GM23338 (cell line): ENCODE results near the gene LCMT1. TPM values are rescaled to one million over a fixed set of nuclear protein-coding genes. Genes with fewer than 3 reads are reported as not detected.

Source experiments
- ATAC-seq: fragments of 200-7000 bp; cut with Tn5 transposase; 3 replicates; pipeline ENCODE4 v1.9.1; 2020
- DNase-seq: peaks from one replicate; pipeline ENCODE4 v3.0.0-alpha.2; 2015; ENCODE audit warnings: low spot score
- H2AFZ ChIP-seq: fragments of 200-600 bp; sonication (generic); 2 replicates; pipeline ENCODE4 v1.8.0; 2016; ENCODE audit warnings: antibody characterized with exemption, mild to moderate bottlenecking, moderate library complexity
- H3F3A ChIP-seq: fragments of 200-600 bp; sonication (generic); replicated peaks from 2 replicates; pipeline ENCODE4 v1.8.0; 2017; ENCODE audit warnings: antibody characterized with exemption, mixed run types, low read depth
- H3K27ac ChIP-seq: fragments of 200-600 bp; sonication (generic); 2 replicates; pipeline ENCODE4 v1.6.1; 2016; ENCODE audit warnings: low read depth
- H3K27me3 ChIP-seq: fragments of 200-600 bp; sonication (generic); 2 replicates; pipeline ENCODE4 v1.8.0; 2016; ENCODE audit warnings: mild to moderate bottlenecking, mixed run types, moderate library complexity; ENCODE audit not compliant: insufficient read depth
- H3K36me3 ChIP-seq: fragments of 200-600 bp; sonication (generic); 2 replicates; pipeline ENCODE4 v1.8.0; 2016; ENCODE audit warnings: mild to moderate bottlenecking; ENCODE audit not compliant: insufficient read depth
- H3K4me1 ChIP-seq: fragments of 200-600 bp; sonication (generic); 2 replicates; pipeline ENCODE4 v1.8.0; 2016; ENCODE audit warnings: mild to moderate bottlenecking, moderate library complexity; ENCODE audit not compliant: insufficient read depth
- H3K4me2 ChIP-seq: fragments of 200-600 bp; sonication (generic); 2 replicates; pipeline ENCODE4 v1.7.1; 2017; ENCODE audit warnings: mixed run types
- H3K4me3 ChIP-seq: fragments of 200-600 bp; sonication (generic); 2 replicates; pipeline ENCODE4 v1.6.1; 2016; ENCODE audit warnings: mixed run types
- H3K79me2 ChIP-seq: fragments of 200-600 bp; sonication (generic); replicated peaks from 2 replicates; pipeline ENCODE4 v1.8.0; 2017; ENCODE audit warnings: mild to moderate bottlenecking; ENCODE audit not compliant: insufficient read depth
- H3K9me2 ChIP-seq: fragments of 200-600 bp; sonication (generic); 2 replicates; pipeline ENCODE4 v1.8.0; 2017; ENCODE audit not compliant: insufficient read depth
- H4K20me1 ChIP-seq: fragments of 200-600 bp; sonication (generic); replicated peaks from 2 replicates; pipeline ENCODE4 v1.8.0; 2017; ENCODE audit warnings: mild to moderate bottlenecking; ENCODE audit not compliant: insufficient read depth
- H3K27ac Mint-ChIP-seq: 2 replicates; pipeline ENCODE4 v1.8.0; 2020; ENCODE audit warnings: inconsistent platforms, mild to moderate bottlenecking, moderate library complexity, mixed read lengths
- H3K27me3 Mint-ChIP-seq: 3 replicates; pipeline ENCODE4 v1.8.0; 2022; ENCODE audit warnings: low read depth, mild to moderate bottlenecking, moderate library complexity, mixed read lengths, inconsistent platforms; ENCODE audit not compliant: insufficient read depth, poor library complexity
- H3K36me3 Mint-ChIP-seq: 3 replicates; pipeline ENCODE4 v1.8.0; 2021; ENCODE audit warnings: low read depth, mild to moderate bottlenecking, inconsistent platforms, moderate library complexity, mixed read lengths
- H3K4me1 Mint-ChIP-seq: 3 replicates; pipeline ENCODE4 v1.8.0; 2020; ENCODE audit warnings: mild to moderate bottlenecking, inconsistent platforms, mixed read lengths
- H3K4me3 Mint-ChIP-seq: 3 replicates; pipeline ENCODE4 v1.8.0; 2021; ENCODE audit warnings: moderate library complexity, mild to moderate bottlenecking, inconsistent platforms, mixed read lengths
- H3K9me3 Mint-ChIP-seq: 3 replicates; pipeline ENCODE4 v1.8.0; 2020; ENCODE audit warnings: moderate library complexity, mild to moderate bottlenecking, inconsistent platforms, mixed read lengths
- CREB1 ChIP-seq: fragments of 250-450 bp; sonication (Bioruptor Pico); IDR thresholded peaks from 2 replicates; pipeline ENCODE4 v1.5.0; 2020; ENCODE audit warnings: low read depth, mild to moderate bottlenecking, moderate library complexity
- CTCF ChIP-seq, 2 experiments: fragments of 200-600 bp in 1 of 2; sonication (generic) in 1 of 2; conservative IDR thresholded peaks; 2 replicates each; pipeline versions ENCODE4 v1.5.1 to v1.6.1; 2016 to 2017; ENCODE audit warnings: antibody characterized with exemption in 2 of 2, low read depth in 2 of 2, mild to moderate bottlenecking in 2 of 2, moderate library complexity in 1 of 2
- EZH2 ChIP-seq: fragments of 200-600 bp; sonication (generic); IDR thresholded peaks from one replicate; pipeline ENCODE4 v1.8.0; 2017; ENCODE audit warnings: antibody characterized with exemption, mild to moderate bottlenecking, low read depth; ENCODE audit not compliant: unreplicated experiment
- EZH2phosphoT487 ChIP-seq: fragments of 200-600 bp; sonication (generic); IDR thresholded peaks from one replicate; pipeline ENCODE4 v1.8.1; 2018; ENCODE audit warnings: antibody characterized with exemption; ENCODE audit not compliant: unreplicated experiment
- JUNB ChIP-seq: IDR thresholded peaks from one replicate; pipeline ENCODE4 v1.6.1; 2016; ENCODE audit warnings: antibody characterized with exemption; ENCODE audit not compliant: unreplicated experiment
- NANOG ChIP-seq: IDR thresholded peaks from 2 replicates; pipeline ENCODE4 v1.6.1; 2016; ENCODE audit warnings: antibody characterized with exemption, borderline replicate concordance
- POLR2AphosphoS5 ChIP-seq: IDR thresholded peaks from 2 replicates; pipeline ENCODE4 v1.6.1; 2016; ENCODE audit warnings: antibody characterized with exemption, low read depth
- STAT1 ChIP-seq: IDR thresholded peaks from one replicate; pipeline ENCODE4 v1.6.1; 2016; ENCODE audit warnings: antibody characterized with exemption; ENCODE audit not compliant: unreplicated experiment
- ZNF114 ChIP-seq: fragments of 250-450 bp; sonication (Bioruptor Pico); IDR thresholded peaks from 2 replicates; pipeline ENCODE4 v1.5.0; 2020; ENCODE audit warnings: mild to moderate bottlenecking, moderate library complexity
- ZNF331 ChIP-seq: fragments of 250-450 bp; sonication (Bioruptor Pico); IDR thresholded peaks from 2 replicates; pipeline ENCODE4 v1.5.0; 2020; ENCODE audit warnings: low read depth, mild to moderate bottlenecking, moderate library complexity
- ZNF462 ChIP-seq: fragments of 250-450 bp; sonication (Bioruptor Pico); IDR thresholded peaks from 2 replicates; pipeline ENCODE4 v1.5.0; 2020; ENCODE audit warnings: mild to moderate bottlenecking, moderate library complexity
- polyA plus RNA-seq: library from polyadenylated mRNA; unstranded; fragments of >200 nt; fragmentation: Nextera tagmentation; extraction: Ambion mirVana; gene quantifications from 2 replicates; pipeline ENCODE4 v1.2.1, GENCODE V29; 2016
- total RNA-seq: library from RNA; depleted of rRNA; stranded (reverse); fragments of >200 nt; shearing (Covaris generic); gene quantifications from 2 replicates; pipeline ENCODE4 v1.2.3, GENCODE V29; 2014
- TF ChIP-seq, protein P1 (sequence below): IDR thresholded peaks from one replicate; pipeline ENCODE4 v1.6.1; 2018; ENCODE audit warnings: antibody characterized with exemption; ENCODE audit not compliant: unreplicated experiment
- TF ChIP-seq, protein P2 (sequence below): IDR thresholded peaks from 2 replicates; pipeline ENCODE4 v1.6.1; 2016; ENCODE audit warnings: antibody characterized with exemption

Gene LCMT1
- total and polyA plus RNA-seq, 2 experiments from 2014 or later: 56.2 to 84.6 TPM

GRCh38 chr16:25140459-25140858 lies 28.9 kb downstream of the LCMT1 start:
- no peak for DNase-seq
- no peaks in the 10 kb centered on the region for H3F3A ChIP-seq

More at GRCh38 chr16:25140459-25140858, 28.9 kb downstream of the LCMT1 start:
- Histone ChIP-seq H2AFZ (no peak overlapping the region), H3K36me3 (peaks cover 18% of the 10 kb centered on the region; the same call in 1 of the 2 replicates), H3K27ac (no peak overlapping the region), H4K20me1 (peaks cover 13% of the 10 kb centered on the region), H3K9me2 (no peaks in the 10 kb centered on the region), H3K4me1 (no peaks in the 10 kb centered on the region), H3K4me2 (no peak overlapping the region), H3K4me3 (no peak overlapping the region), H3K27me3 (no peaks in the 10 kb centered on the region), H3K79me2 (no peaks in the 10 kb centered on the region)
- Mint-ChIP-seq H3K36me3 (peaks cover 33% of the 10 kb centered on the region), H3K4me1 (no peaks in the 10 kb centered on the region), H3K27ac (no peak overlapping the region), H3K4me3 (no peak overlapping the region), H3K9me3 (no peaks in the 10 kb centered on the region), H3K27me3 (peaks cover 10% of the 10 kb centered on the region)
- ATAC-seq: no peak
- TF ChIP-seq CREB1 (CRISPR knock-in tag) (no peak), ZNF462 (CRISPR knock-in tag) (no peak), NANOG (no peak), JUNB (no peak), EZH2phosphoT487 (no peak), STAT1 (no peak), ZNF114 (CRISPR knock-in tag) (no peak), CTCF (conservative IDR thresholded peaks at IDR 0.05; ENCODE audit: low read depth in 2 of 2) (no peak), ZNF331 (no peak), POLR2AphosphoS5 (no peak), EZH2 (no peak)
- TF ChIP-seq, protein P1, sequence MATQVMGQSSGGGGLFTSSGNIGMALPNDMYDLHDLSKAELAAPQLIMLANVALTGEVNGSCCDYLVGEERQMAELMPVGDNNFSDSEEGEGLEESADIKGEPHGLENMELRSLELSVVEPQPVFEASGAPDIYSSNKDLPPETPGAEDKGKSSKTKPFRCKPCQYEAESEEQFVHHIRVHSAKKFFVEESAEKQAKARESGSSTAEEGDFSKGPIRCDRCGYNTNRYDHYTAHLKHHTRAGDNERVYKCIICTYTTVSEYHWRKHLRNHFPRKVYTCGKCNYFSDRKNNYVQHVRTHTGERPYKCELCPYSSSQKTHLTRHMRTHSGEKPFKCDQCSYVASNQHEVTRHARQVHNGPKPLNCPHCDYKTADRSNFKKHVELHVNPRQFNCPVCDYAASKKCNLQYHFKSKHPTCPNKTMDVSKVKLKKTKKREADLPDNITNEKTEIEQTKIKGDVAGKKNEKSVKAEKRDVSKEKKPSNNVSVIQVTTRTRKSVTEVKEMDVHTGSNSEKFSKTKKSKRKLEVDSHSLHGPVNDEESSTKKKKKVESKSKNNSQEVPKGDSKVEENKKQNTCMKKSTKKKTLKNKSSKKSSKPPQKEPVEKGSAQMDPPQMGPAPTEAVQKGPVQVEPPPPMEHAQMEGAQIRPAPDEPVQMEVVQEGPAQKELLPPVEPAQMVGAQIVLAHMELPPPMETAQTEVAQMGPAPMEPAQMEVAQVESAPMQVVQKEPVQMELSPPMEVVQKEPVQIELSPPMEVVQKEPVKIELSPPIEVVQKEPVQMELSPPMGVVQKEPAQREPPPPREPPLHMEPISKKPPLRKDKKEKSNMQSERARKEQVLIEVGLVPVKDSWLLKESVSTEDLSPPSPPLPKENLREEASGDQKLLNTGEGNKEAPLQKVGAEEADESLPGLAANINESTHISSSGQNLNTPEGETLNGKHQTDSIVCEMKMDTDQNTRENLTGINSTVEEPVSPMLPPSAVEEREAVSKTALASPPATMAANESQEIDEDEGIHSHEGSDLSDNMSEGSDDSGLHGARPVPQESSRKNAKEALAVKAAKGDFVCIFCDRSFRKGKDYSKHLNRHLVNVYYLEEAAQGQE: no peak
- TF ChIP-seq, protein P2, sequence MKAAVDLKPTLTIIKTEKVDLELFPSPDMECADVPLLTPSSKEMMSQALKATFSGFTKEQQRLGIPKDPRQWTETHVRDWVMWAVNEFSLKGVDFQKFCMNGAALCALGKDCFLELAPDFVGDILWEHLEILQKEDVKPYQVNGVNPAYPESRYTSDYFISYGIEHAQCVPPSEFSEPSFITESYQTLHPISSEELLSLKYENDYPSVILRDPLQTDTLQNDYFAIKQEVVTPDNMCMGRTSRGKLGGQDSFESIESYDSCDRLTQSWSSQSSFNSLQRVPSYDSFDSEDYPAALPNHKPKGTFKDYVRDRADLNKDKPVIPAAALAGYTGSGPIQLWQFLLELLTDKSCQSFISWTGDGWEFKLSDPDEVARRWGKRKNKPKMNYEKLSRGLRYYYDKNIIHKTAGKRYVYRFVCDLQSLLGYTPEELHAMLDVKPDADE: no peak
